T-cell (primary cell): Measurements from ENCODE around the gene STARD3. TPM values are rescaled to one million over a fixed set of nuclear protein-coding genes. Genes with fewer than 3 reads are reported as not detected.

Source experiments
- ATAC-seq, 4 experiments: fragments of 200-7000 bp in 3 of 4; fragments of 150-1000 bp in 1 of 4; cut with Tn5 transposase; replicated peaks in 1 of 4; 1 replicate in 3 of 4; 2 replicates in 1 of 4; pipeline ENCODE4 v1.10.0; 2021; ENCODE audit warnings: moderate library complexity in 3 of 4, mild to moderate bottlenecking in 2 of 4, moderate number of reproducible peaks in 1 of 4
- CTCF ChIA-PET, 2 donors: fragments of 300-600 bp; sonication (Branson Sonifier 250); formaldehyde crosslinking; loops; one replicate each; lab custom pipeline; 2022; ENCODE audit warnings: antibody characterized with exemption in 2 of 2; lab: Charles Lee
- POLR2A ChIA-PET, 2 donors: fragments of 300-600 bp; sonication (Branson Sonifier 250); formaldehyde crosslinking; loops; one replicate each; lab custom pipeline; 2022; ENCODE audit warnings: antibody characterized with exemption in 2 of 2; lab: Charles Lee
- DNase-seq, 35 experiments: peaks; one replicate each; pipeline versions ENCODE4 v3.0.0 to v3.0.0-alpha.2; 2013 to 2023
- H3K27ac ChIP-seq: one replicate; pipeline ENCODE4 v1.5.1; 2013; ENCODE audit warnings: low read length
- H3K27me3 ChIP-seq, 2 experiments: replicated peaks in 1 of 2; 1 replicate in 1 of 2; 2 replicates in 1 of 2; pipeline versions ENCODE4 v1.6.1 to v1.7.0; 2013; ENCODE audit warnings: low read length in 1 of 2, mixed read lengths in 1 of 2; ENCODE audit not compliant: control insufficient read depth in 2 of 2, insufficient read depth in 2 of 2; ENCODE audit errors: extremely low read depth in 1 of 2
- H3K36me3 ChIP-seq, 2 donors: 1 replicate in 1 of 2; 2 replicates in 1 of 2; pipeline versions ENCODE4 v1.6.1 to v1.7.0; 2013; ENCODE audit warnings: low read length in 1 of 2; ENCODE audit not compliant: control insufficient read depth in 2 of 2, insufficient read depth in 1 of 2; ENCODE audit errors: extremely low read depth in 1 of 2
- H3K4me1 ChIP-seq, 2 experiments: 1 replicate in 1 of 2; 2 replicates in 1 of 2; pipeline versions ENCODE4 v1.6.1 to v1.7.0; 2013; ENCODE audit warnings: low read length in 2 of 2, mixed read lengths in 1 of 2; ENCODE audit not compliant: insufficient read depth in 2 of 2, control insufficient read depth in 1 of 2; ENCODE audit errors: extremely low read depth in 1 of 2
- H3K4me3 ChIP-seq, 2 donors: 1 replicate in 1 of 2; 2 replicates in 1 of 2; pipeline versions ENCODE4 v1.5.1 to v1.7.0; 2013; ENCODE audit warnings: mild to moderate bottlenecking in 2 of 2, low read length in 1 of 2, moderate library complexity in 1 of 2; ENCODE audit not compliant: control insufficient read depth in 1 of 2; ENCODE audit errors: extremely low read depth in 1 of 2
- H3K9me3 ChIP-seq: 2 replicates; pipeline ENCODE4 v1.7.0; 2013
- H3K27ac Mint-ChIP-seq, 2 donors: one replicate each; pipeline ENCODE4 v1.8.0; 2020 to 2021; ENCODE audit warnings: mild to moderate bottlenecking in 2 of 2, mixed read lengths in 2 of 2
- H3K27me3 Mint-ChIP-seq, 2 donors: one replicate each; pipeline ENCODE4 v1.8.0; 2021 to 2022; ENCODE audit warnings: mixed read lengths in 2 of 2
- H3K36me3 Mint-ChIP-seq: one replicate; pipeline ENCODE4 v1.8.0; 2021; ENCODE audit warnings: mixed read lengths
- H3K4me1 Mint-ChIP-seq, 3 donors: one replicate each; pipeline ENCODE4 v1.8.0; 2020 to 2022; ENCODE audit warnings: mixed read lengths in 3 of 3, mild to moderate bottlenecking in 1 of 3
- H3K4me3 Mint-ChIP-seq, 3 donors: one replicate each; pipeline ENCODE4 v1.8.0; 2020 to 2022; ENCODE audit warnings: mild to moderate bottlenecking in 3 of 3, mixed read lengths in 3 of 3, moderate library complexity in 3 of 3
- H3K9me3 Mint-ChIP-seq, 3 donors: one replicate each; pipeline ENCODE4 v1.8.0; 2020 to 2022; ENCODE audit warnings: mixed read lengths in 3 of 3
- WGBS: methylation state at CpG from one replicate; pipeline ENCODE4 v1.1.5; 2013; ENCODE audit warnings: missing lambda C conversion rate; ENCODE audit not compliant: insufficient coverage; 5-methylcytosine and 5-hydroxymethylcytosine counted together
- total RNA-seq, 35 experiments: library from RNA in 6 of 35; stranded (reverse) in 6 of 35; fragments of 120-200 nt in 1 of 35; gene quantifications; one replicate each; pipeline versions ENCODE4 v1.2.1 to v1.2.4 and lab custom pipeline; 2013 to 2026

STARD3 gene
- total RNA-seq, 5 donors from 2014 or later (not counting 1 experiment from before 2014, with no cell fraction given) = 81.3 to 146 (median 99.7) TPM

DNA sequence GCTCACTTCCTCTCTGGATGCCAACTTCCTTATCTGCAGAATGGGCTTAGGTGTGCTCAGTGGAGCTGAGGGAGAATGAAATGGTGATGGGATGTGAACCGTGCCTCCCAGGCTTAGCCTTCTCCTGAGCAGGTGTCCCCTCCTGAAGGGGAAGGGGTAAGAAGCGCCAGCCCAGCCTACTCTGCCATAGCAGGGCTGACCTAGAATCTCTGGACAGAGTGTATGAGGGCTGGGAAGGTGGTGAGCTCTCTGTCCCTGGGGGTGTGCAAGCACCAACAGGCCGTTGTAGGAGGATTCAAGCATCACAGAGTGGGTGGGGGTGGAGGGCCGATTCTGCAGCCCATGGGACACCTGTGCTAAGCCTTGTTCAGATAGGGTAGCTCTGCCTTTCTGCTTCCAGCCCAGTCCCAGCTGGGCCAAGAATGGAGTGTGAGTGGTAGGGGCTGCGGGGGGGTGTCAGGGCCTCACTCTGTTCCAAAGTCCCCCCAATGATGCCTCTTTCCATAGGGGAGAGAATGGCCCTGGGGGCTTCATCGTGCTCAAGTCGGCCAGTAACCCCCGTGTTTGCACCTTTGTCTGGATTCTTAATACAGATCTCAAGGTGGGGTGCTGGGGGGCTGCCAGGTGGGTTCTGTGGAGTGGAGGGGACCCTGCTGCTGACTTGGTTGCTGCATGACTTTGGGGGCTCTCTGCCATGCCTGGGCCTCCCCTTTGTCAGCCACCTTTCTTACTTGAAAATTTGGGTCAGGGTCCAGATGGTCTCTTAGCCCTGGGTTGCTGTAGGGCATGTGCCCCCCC is 25.0 kb downstream of the STARD3 start:
- POLR2A ChIA-PET = no interaction called here
- H3K4me1 ChIP-seq = peaks cover 14 to 46% of the 10 kb centered on the region in 2 experiments
- no peak overlapping the region for H3K27ac Mint-ChIP-seq
- H3K27me3 ChIP-seq = peaks cover 0 to 14% of the 10 kb centered on the region in 2 experiments
- no peaks in the 10 kb centered on the region for H3K9me3 ChIP-seq
- peak overlapping the region in 1 of 3 donors; percentile 19 for H3K4me3 Mint-ChIP-seq
- peaks cover 13 to 56% of the 10 kb centered on the region in 2 donors for H3K36me3 ChIP-seq
- peaks cover 5 to 7% of the 10 kb centered on the region in 2 donors for H3K27me3 Mint-ChIP-seq
- H3K9me3 Mint-ChIP-seq = no peaks in the 10 kb centered on the region
- H3K4me3 ChIP-seq = no peak overlapping the region
- DNase-seq = no peak
- H3K27ac ChIP-seq = no peak overlapping the region
- CTCF ChIA-PET = no interaction called here
- ATAC-seq = no peak
- 100% methylated on average over 2 of the region's 8 CpGs for WGBS
- H3K4me1 Mint-ChIP-seq = peaks cover 20 to 29% (median 26%) of the 10 kb centered on the region in 3 donors
- peaks cover 25% of the 10 kb centered on the region for H3K36me3 Mint-ChIP-seq

DNA sequence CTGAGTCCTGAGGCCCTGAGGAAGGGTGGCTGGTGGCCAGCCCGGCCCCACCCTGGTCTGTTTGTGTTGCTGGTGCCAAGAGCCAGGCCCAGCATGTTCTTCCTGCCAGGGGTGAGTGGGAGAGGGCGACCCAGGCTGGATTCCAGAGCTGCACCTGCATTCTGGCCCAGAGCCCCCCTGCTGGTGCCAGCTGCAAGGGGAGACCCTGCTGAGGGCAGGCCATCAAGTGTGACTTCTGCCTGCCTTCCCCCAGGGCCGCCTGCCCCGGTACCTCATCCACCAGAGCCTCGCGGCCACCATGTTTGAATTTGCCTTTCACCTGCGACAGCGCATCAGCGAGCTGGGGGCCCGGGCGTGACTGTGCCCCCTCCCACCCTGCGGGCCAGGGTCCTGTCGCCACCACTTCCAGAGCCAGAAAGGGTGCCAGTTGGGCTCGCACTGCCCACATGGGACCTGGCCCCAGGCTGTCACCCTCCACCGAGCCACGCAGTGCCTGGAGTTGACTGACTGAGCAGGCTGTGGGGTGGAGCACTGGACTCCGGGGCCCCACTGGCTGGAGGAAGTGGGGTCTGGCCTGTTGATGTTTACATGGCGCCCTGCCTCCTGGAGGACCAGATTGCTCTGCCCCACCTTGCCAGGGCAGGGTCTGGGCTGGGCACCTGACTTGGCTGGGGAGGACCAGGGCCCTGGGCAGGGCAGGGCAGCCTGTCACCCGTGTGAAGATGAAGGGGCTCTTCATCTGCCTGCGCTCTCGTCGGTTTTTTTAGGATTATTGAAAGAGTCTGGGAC is 25.8 kb downstream of the STARD3 start:
- H3K9me3 Mint-ChIP-seq = no peaks in the 10 kb centered on the region
- Histone ChIP-seq H3K4me3 (no peak overlapping the region), H3K36me3 (peaks cover 13 to 51% of the 10 kb centered on the region in 2 donors), H3K4me1 (peaks cover 13 to 50% of the 10 kb centered on the region in 2 experiments), H3K27me3 (peaks cover 0 to 22% of the 10 kb centered on the region in 2 experiments), H3K27ac (no peak overlapping the region), H3K9me3 (no peaks in the 10 kb centered on the region)
- no peak overlapping the region for H3K27ac Mint-ChIP-seq
- ChIA-PET CTCF (no interaction called here), POLR2A (no interaction called here)
- DNase-seq (no peak), ATAC-seq (no peak)
- WGBS = 92% methylated on average over 19 of the region's 22 CpGs
- peaks cover 7 to 8% of the 10 kb centered on the region in 2 donors for H3K27me3 Mint-ChIP-seq
- peaks cover 23% of the 10 kb centered on the region for H3K36me3 Mint-ChIP-seq
- no peak overlapping the region for H3K4me3 Mint-ChIP-seq
- peaks cover 21 to 29% (median 26%) of the 10 kb centered on the region in 3 donors for H3K4me1 Mint-ChIP-seq

DNA sequence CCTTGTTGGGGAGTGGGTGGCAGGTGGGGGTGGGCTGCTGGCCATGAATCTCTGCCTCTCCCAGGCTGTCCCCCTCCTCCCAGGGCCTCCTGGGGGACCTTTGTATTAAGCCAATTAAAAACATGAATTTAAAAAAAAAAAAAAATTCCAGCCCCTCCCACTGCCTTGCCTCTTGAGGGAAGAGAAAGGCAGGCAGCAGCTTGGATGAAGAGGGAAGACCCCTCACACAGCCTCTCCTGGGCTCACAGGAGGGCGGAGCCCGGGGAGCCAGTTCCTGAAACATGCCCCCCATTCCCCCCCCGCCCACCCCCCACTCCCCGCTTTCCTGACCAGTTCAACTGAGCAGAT is 26.4 kb downstream of the STARD3 start:
- ATAC-seq (no peak), DNase-seq (no peak)
- H3K27ac ChIP-seq = no peak overlapping the region
- no peak overlapping the region for H3K4me3 Mint-ChIP-seq
- peaks cover 13 to 45% of the 10 kb centered on the region in 2 donors for H3K36me3 ChIP-seq
- WGBS = no CpG with 5 or more reads among the region's 4 CpGs
- H3K27ac Mint-ChIP-seq = no peak overlapping the region
- no peak overlapping the region for H3K4me3 ChIP-seq
- H3K9me3 Mint-ChIP-seq = no peaks in the 10 kb centered on the region
- peaks cover 15 to 25% (median 22%) of the 10 kb centered on the region in 3 donors for H3K4me1 Mint-ChIP-seq
- H3K36me3 Mint-ChIP-seq = peaks cover 19% of the 10 kb centered on the region
- ChIA-PET POLR2A (interaction anchor here in 1 of 2 donors (0.7 kb wide), 1 partner anchor 42 kb away, joined by 3 read pairs; no protein-coding TSS in a partner anchor), CTCF (no interaction called here)
- peaks cover 0 to 26% of the 10 kb centered on the region in 2 experiments for H3K27me3 ChIP-seq
- H3K9me3 ChIP-seq = no peaks in the 10 kb centered on the region
- H3K27me3 Mint-ChIP-seq = peaks cover 7 to 8% of the 10 kb centered on the region in 2 donors
- H3K4me1 ChIP-seq = peaks cover 13 to 48% of the 10 kb centered on the region in 2 experiments

DNA sequence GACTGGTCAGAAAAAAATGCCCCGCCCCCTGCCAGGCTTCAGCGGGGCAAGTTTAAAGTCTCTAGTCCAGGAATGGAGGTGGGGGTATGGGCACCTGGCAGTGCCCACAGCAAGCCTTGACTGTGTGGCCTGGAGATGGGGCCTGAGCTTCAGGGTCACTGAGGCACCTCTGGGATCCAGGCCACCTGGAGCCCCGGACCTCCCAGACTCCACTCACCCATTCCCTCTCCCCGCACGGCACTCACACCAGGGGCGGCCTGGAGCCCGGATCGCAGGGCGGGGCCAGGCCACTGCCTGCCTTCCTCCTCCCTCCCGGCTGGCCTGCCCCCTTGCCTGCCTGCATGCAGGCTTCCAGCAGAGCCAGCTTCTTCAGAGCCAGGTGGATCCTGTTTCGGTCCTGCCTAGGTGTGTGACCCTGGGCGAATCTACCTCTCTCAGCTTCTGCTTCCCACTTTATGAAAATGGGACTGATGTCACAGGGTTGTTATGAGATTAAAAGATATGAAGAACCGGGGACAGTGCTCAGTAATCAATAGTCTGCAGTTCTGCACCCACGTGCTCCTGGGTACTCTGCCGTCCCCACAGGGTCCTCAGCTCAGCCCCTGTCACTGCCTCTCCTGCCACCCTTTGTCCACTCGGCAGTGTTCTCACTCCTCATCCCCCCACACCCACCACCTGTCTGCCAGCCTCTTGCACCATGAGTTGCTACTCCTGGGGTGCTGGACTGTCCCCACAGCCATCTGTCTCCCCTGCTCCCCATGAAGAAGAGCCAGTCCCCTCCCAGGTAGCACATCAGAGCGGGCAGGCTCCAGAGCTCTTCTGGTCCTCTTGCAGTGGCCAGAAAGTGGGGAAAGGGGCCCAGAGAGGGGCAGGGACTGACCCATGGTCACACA is 27.0 kb downstream of the STARD3 start:
- peak overlapping the region in 1 of 2 donors; percentile 74 for H3K27ac Mint-ChIP-seq
- Histone ChIP-seq H3K27ac (no peak overlapping the region), H3K4me3 (no peak overlapping the region), H3K9me3 (no peaks in the 10 kb centered on the region), H3K27me3 (peaks cover 0 to 31% of the 10 kb centered on the region in 2 experiments), H3K4me1 (peaks cover 10 to 48% of the 10 kb centered on the region in 2 experiments), H3K36me3 (peaks cover 13 to 40% of the 10 kb centered on the region in 2 donors)
- ChIA-PET POLR2A (interaction anchor here in 1 of 2 donors (0.7 kb wide), 1 partner anchor 42 kb away, joined by 3 read pairs; no protein-coding TSS in a partner anchor), CTCF (no interaction called here)
- peaks cover 19% of the 10 kb centered on the region for H3K36me3 Mint-ChIP-seq
- H3K4me3 Mint-ChIP-seq = no peak overlapping the region
- no peak for ATAC-seq
- peaks cover 16 to 25% (median 24%) of the 10 kb centered on the region in 3 donors for H3K4me1 Mint-ChIP-seq
- no peak for DNase-seq
- no peaks in the 10 kb centered on the region for H3K9me3 Mint-ChIP-seq
- peaks cover 12% of the 10 kb centered on the region in 2 donors for H3K27me3 Mint-ChIP-seq
- 83% methylated on average over 13 of the region's 17 CpGs for WGBS

DNA sequence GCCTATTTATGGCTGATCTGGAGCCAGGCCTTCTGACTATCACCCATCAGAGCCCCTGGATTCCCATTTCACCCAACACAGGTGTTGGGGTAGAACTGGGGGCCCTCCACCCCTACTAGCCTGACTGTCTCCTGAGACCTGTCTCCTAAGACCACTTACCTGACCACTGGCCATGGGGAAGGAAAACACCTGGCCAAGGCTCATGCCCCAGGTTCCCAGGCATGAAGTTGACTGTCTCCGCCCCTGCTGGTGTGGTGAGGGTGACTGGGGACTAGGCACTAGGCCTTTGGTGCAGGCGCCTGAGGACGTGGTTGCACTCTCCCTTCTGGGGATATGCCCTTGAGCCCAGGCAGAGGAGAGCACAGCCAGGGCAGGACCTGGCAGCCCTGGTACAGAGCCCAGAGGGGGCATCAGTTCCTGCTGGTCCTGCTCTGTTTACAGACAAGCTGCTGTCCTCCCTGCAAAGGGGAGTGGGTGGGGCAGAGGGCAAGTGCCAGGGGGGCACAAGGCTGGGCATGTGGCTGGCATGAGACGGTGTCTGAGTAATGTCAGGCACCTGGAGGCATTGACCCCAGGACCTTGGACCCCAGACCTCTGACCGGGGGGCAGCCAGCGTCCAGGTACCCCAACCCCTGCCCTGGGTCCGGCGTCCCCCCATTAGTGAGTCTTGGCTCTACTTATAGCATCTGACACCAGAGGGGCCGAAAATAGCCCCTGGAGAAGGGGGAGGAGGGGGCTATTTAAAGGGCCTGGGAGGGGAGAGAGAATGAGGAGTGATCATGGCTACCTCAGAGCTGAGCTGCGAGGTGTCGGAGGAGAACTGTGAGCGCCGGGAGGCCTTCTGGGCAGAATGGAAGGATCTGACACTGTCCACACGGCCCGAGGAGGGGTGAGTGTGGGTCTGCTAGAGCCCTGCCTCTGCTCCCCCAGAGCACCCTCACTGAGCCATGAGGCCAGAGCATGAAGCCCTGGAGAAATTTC is 27.9 kb downstream of the STARD3 start, which contains the start of gene TCAP:
TSS of gene TCAP (plus strand) at position 769 of the 981 bp plus-strand sequence. CDS start at position 780, 11 bp downstream.
- peak within 1 kb of the TSS in 1 of 3 donors; percentile 59 for H3K4me3 Mint-ChIP-seq

More for the DNA sequence above, 27.9 kb downstream of the STARD3 start, which contains the start of gene TCAP:
- WGBS = 82% methylated on average over 6 of the region's 15 CpGs
- Histone ChIP-seq H3K4me3 (no peak within 1 kb of the TSS), H3K9me3 (no peaks in the 10 kb centered on the region), H3K4me1 (peaks cover 6 to 48% of the 10 kb centered on the region in 2 experiments), H3K27ac (no peak within 1 kb of the TSS), H3K27me3 (peaks cover 0 to 41% of the 10 kb centered on the region in 2 experiments), H3K36me3 (peaks cover 9 to 31% of the 10 kb centered on the region in 2 donors)
- DNase-seq = no peak
- POLR2A ChIA-PET = no interaction called here
- CTCF ChIA-PET = interaction anchor here in 1 of 2 donors (1.0 kb wide), 1 partner anchor 23 kb away, joined by 3 read pairs; the partner anchor contains the start of gene PGAP3
- H3K36me3 Mint-ChIP-seq = peaks cover 15% of the 10 kb centered on the region
- peak within 1 kb of the TSS in 1 of 2 donors; percentile 19 for H3K27ac Mint-ChIP-seq
- peaks cover 10 to 19% (median 16%) of the 10 kb centered on the region in 3 donors for H3K4me1 Mint-ChIP-seq
- no peaks in the 10 kb centered on the region for H3K9me3 Mint-ChIP-seq
- H3K27me3 Mint-ChIP-seq = peaks cover 12 to 16% of the 10 kb centered on the region in 2 donors
- ATAC-seq = no peak
